H1 (cell line): Measurements from ENCODE around the gene DDC. TPM values are rescaled to one million over a fixed set of nuclear protein-coding genes. Genes with fewer than 3 reads are reported as not detected.

Experiments used
- ATF2 ChIP-seq: IDR thresholded peaks from 2 replicates; pipeline ENCODE4 v1.6.1; 2012; ENCODE audit warnings: low read length, inconsistent platforms
- BACH1 ChIP-seq: IDR thresholded peaks from 2 replicates; pipeline ENCODE4 v1.6.1; 2012; ENCODE audit warnings: low read length, improper control_type of control experiment
- BCL11A ChIP-seq, 2 experiments: IDR thresholded peaks; one replicate each; pipeline ENCODE4 v1.6.1; 2011; ENCODE audit warnings: low read depth in 2 of 2, low read length in 2 of 2, mild to moderate bottlenecking in 2 of 2
- CBX8 ChIP-seq: fragments of 300-800, 300-1000 bp; sonication (generic); IDR thresholded peaks from 2 replicates; pipeline ENCODE4 v1.7.1; 2016; ENCODE audit warnings: low read depth, low read length, borderline replicate concordance
- CEBPB ChIP-seq: IDR thresholded peaks from 2 replicates; pipeline ENCODE4 v1.6.1; 2012; ENCODE audit warnings: low read depth, low read length
- CHD2 ChIP-seq: IDR thresholded peaks from 2 replicates; pipeline ENCODE4 v1.6.1; 2012; ENCODE audit warnings: low read length, improper control_type of control experiment
- E2F6 ChIP-seq: IDR thresholded peaks from 2 replicates; pipeline ENCODE4 v1.6.1; 2012; ENCODE audit warnings: inconsistent platforms
- EGR1 ChIP-seq: IDR thresholded peaks from 2 replicates; pipeline ENCODE4 v1.6.1; 2011; ENCODE audit warnings: low read depth, low read length, borderline replicate concordance
- GABPA ChIP-seq: IDR thresholded peaks from 2 replicates; pipeline ENCODE4 v1.6.1; 2011; ENCODE audit warnings: mild to moderate bottlenecking, low read length, moderate library complexity, borderline replicate concordance; ENCODE audit not compliant: insufficient read depth
- GTF2F1 ChIP-seq: IDR thresholded peaks from 2 replicates; pipeline ENCODE4 v1.6.1; 2012; ENCODE audit warnings: low read depth, low read length, improper control_type of control experiment, borderline replicate concordance
- HDAC2 ChIP-seq, 2 experiments: fragments of 300-600 bp in 1 of 2; sonication (generic) in 1 of 2; IDR thresholded peaks; 2 replicates each; pipeline ENCODE4 v1.6.1; 2011 to 2012; ENCODE audit warnings: low read depth in 2 of 2, low read length in 2 of 2, mild to moderate bottlenecking in 2 of 2, moderate library complexity in 2 of 2, borderline replicate concordance in 1 of 2, inconsistent platforms in 1 of 2
- MAFK ChIP-seq: IDR thresholded peaks from 2 replicates; pipeline ENCODE4 v1.6.1; 2012; ENCODE audit warnings: low read depth, mild to moderate bottlenecking, improper control_type of control experiment, low read length
- MAX ChIP-seq: IDR thresholded peaks from 2 replicates; pipeline ENCODE4 v1.6.1; 2012; ENCODE audit warnings: inconsistent platforms
- PHF8 ChIP-seq: fragments of 200-600 bp; sonication (generic); conservative IDR thresholded peaks from 2 replicates; pipeline ENCODE4 v1.7.1; 2012; ENCODE audit warnings: low read depth, mild to moderate bottlenecking, inconsistent platforms, low read length, moderate library complexity
- POU5F1 ChIP-seq: IDR thresholded peaks from 2 replicates; pipeline ENCODE4 v1.6.1; 2011; ENCODE audit warnings: low read depth, mild to moderate bottlenecking, low read length, moderate library complexity
- RFX5 ChIP-seq: IDR thresholded peaks from 2 replicates; pipeline ENCODE4 v1.6.1; 2011; ENCODE audit warnings: low read depth, low read length, improper control_type of control experiment, borderline replicate concordance
- RNF2 ChIP-seq: fragments of 200-900, 300-1000 bp; sonication (generic); IDR thresholded peaks from 2 replicates; pipeline ENCODE4 v1.7.1; 2016; ENCODE audit warnings: borderline replicate concordance, low read depth, mild to moderate bottlenecking, antibody characterized with exemption, low read length; ENCODE audit not compliant: poor library complexity, severe bottlenecking; ENCODE audit errors: missing control alignments
- SIN3A ChIP-seq, 2 experiments: IDR thresholded peaks in 1 of 2; conservative IDR thresholded peaks in 1 of 2; 2 replicates each; pipeline ENCODE4 v1.6.1; 2011 to 2012; ENCODE audit warnings: low read length in 2 of 2, improper control_type of control experiment in 1 of 2, low read depth in 1 of 2, mild to moderate bottlenecking in 1 of 2
- TBP ChIP-seq: IDR thresholded peaks from 2 replicates; pipeline ENCODE4 v1.6.1; 2011; ENCODE audit warnings: low read depth, low read length, improper control_type of control experiment
- TCF12 ChIP-seq: IDR thresholded peaks from 2 replicates; pipeline ENCODE4 v1.6.1; 2011; ENCODE audit warnings: low read depth, mild to moderate bottlenecking, low read length
- TEAD4 ChIP-seq: IDR thresholded peaks from 2 replicates; pipeline ENCODE4 v1.6.1; 2012; ENCODE audit warnings: low read depth, low read length, inconsistent platforms, mixed read lengths
- polyA plus RNA-seq, 7 experiments: library from polyadenylated mRNA; depleted of rRNA in 3 of 7; stranded (reverse) in 5 of 7; unstranded in 2 of 7; fragments of >200 nt in 5 of 7; fragments of 200-250 nt in 2 of 7; gene quantifications; 1 replicate in 5 of 7; 2 replicates in 1 of 7; 4 replicates in 1 of 7; pipeline versions ENCODE4 v1.2.1 to v1.2.3, GENCODE V29; 2011 to 2013; ENCODE audit warnings: missing spikeins in 2 of 7, mixed read lengths in 2 of 7
- total RNA-seq: library from RNA; stranded (reverse); fragmentation: NEBNext Ultra II Directional; extraction: Animal tissue kit (Norgen Biotek cat#: 25700); gene quantifications from 2 replicates; pipeline ENCODE4 v1.2.1, GENCODE V29; 2021

The DDC gene
- total and polyA plus RNA-seq, 2 of the 8 experiments (the other 6 are each of a cell fraction or from before 2014, with no cell fraction given), result 0.05 TPM; not detected in 1

- TF ChIP-seq BCL11A (IDR thresholded peaks at IDR 0.05; ENCODE audit: low read depth in 2 of 2, low read length in 2 of 2), result no peak
- no peak for TF ChIP-seq POU5F1
- no peak for TF ChIP-seq TCF12
- no peak for TF ChIP-seq GABPA
- peak; percentile 93 for TF ChIP-seq E2F6
- no peak for TF ChIP-seq GTF2F1
- no peak for TF ChIP-seq TEAD4
- TF ChIP-seq PHF8, result 0 out of 2 replicates have a peak, but pooled peaks have one; percentile 30
- no peak for TF ChIP-seq CEBPB
- TF ChIP-seq MAX, result peak; percentile 83
- no peak for TF ChIP-seq RFX5
- TF ChIP-seq EGR1, result 0 out of 2 replicates have a peak, but pooled peaks have one; percentile 25
- peak; percentile 22 to 43; a peak in 1 of 4 replicates for TF ChIP-seq HDAC2 (IDR thresholded peaks at IDR 0.05; ENCODE audit: borderline replicate concordance in 1 of 2, low read depth in 2 of 2, low read length in 2 of 2)
- TF ChIP-seq CHD2, result no peak
- TF ChIP-seq SIN3A (conservative IDR thresholded peaks at IDR 0.05 in 1 of 2, IDR thresholded peaks at IDR 0.05 in 1 of 2; ENCODE audit: low read depth in 1 of 2, low read length in 2 of 2), result 0 out of 4 replicates have a peak, but pooled peaks of 1 of the 2 experiments have one; percentile 22
- TF ChIP-seq BACH1, result peak; percentile 32; the same call in 1 of the 2 replicates
- no peak for TF ChIP-seq ATF2
- no peak for TF ChIP-seq CBX8
- no peak for TF ChIP-seq TBP
- no peak for TF ChIP-seq RNF2
- no peak for TF ChIP-seq MAFK
Observed at GRCh38 chr7:50449881-50450589, 115.2 kb downstream of the DDC start, which contains the start of gene FIGNL1 (continued).
